Body of pancreas (tissue), 4 donors: ENCODE measurements around the gene TMEM184B. TPM values are rescaled to one million over a fixed set of nuclear protein-coding genes. Genes with fewer than 3 reads are reported as not detected.

Experiments
- ATAC-seq: fragments of 150-250 bp; one replicate; pipeline ENCODE4 v1.9.1; 2016
- DNase-seq, 4 donors: peaks; one replicate each; pipeline ENCODE4 v3.0.0-alpha.2; 2019
- H3K27ac ChIP-seq, 4 donors: fragments of 200-600 bp; sonication (generic); 1 replicate in 3 of 4; 2 replicates in 1 of 4; pipeline versions ENCODE4 v1.5.1 to v1.6.1; 2016 to 2019; ENCODE audit warnings: mild to moderate bottlenecking in 1 of 4, mixed read lengths in 1 of 4, moderate library complexity in 1 of 4
- H3K27me3 ChIP-seq, 2 donors: fragments of 200-600 bp; sonication (generic); one replicate each; pipeline ENCODE4 v1.6.0; 2016; ENCODE audit warnings: mild to moderate bottlenecking in 1 of 2
- H3K36me3 ChIP-seq, 2 donors: fragments of 200-600 bp; sonication (generic); replicated peaks in 1 of 2; 2 replicates each; pipeline ENCODE4 v1.5.1; 2016; ENCODE audit warnings: low read depth in 2 of 2; ENCODE audit not compliant: insufficient read depth in 1 of 2
- H3K4me1 ChIP-seq: fragments of 200-600 bp; sonication (generic); one replicate; pipeline ENCODE4 v1.6.0; 2016
- H3K4me3 ChIP-seq, 2 donors: fragments of 200-600 bp; sonication (generic); 1 replicate in 1 of 2; 2 replicates in 1 of 2; pipeline ENCODE4 v1.5.1; 2016 to 2019
- H3K9me3 ChIP-seq, 3 donors: fragments of 200-600 bp; sonication (generic); 1 replicate in 2 of 3; 2 replicates in 1 of 3; pipeline ENCODE4 v1.5.1; 2016
- POLR2A ChIP-seq, 3 donors: fragments of 450-650 bp; IDR thresholded peaks; one replicate each; pipeline ENCODE4 v1.6.1; 2016; ENCODE audit warnings: antibody characterized with exemption in 3 of 3, mild to moderate bottlenecking in 2 of 3
- WGBS, 2 donors: methylation state at CpG; one replicate each; pipeline ENCODE4 v1.1.5; 2017; 5-methylcytosine and 5-hydroxymethylcytosine counted together
- intact Hi-C: fragments of 100-400 bp; cut with DNase I; formaldehyde crosslinking; loops from one replicate; pipeline ENCODE4 v1.15.1; 2023
- total RNA-seq, 2 donors: library from RNA; depleted of rRNA; stranded (reverse); fragments of >200 nt; gene quantifications; one replicate each; pipeline ENCODE4 v1.1.0, GENCODE V29; 2016
- TF ChIP-seq, protein P1 (sequence below), 7 experiments: fragments of 450-650 bp in 4 of 7; fragments of 200-600 bp in 3 of 7; sonication (generic) in 3 of 7; IDR thresholded peaks; one replicate each; pipeline ENCODE4 v1.5.1; 2016 to 2019; ENCODE audit warnings: antibody characterized with exemption in 7 of 7

TMEM184B gene
- total RNA-seq, 2 donors from 2014 or later = 28.7 to 31.4 TPM

DNA sequence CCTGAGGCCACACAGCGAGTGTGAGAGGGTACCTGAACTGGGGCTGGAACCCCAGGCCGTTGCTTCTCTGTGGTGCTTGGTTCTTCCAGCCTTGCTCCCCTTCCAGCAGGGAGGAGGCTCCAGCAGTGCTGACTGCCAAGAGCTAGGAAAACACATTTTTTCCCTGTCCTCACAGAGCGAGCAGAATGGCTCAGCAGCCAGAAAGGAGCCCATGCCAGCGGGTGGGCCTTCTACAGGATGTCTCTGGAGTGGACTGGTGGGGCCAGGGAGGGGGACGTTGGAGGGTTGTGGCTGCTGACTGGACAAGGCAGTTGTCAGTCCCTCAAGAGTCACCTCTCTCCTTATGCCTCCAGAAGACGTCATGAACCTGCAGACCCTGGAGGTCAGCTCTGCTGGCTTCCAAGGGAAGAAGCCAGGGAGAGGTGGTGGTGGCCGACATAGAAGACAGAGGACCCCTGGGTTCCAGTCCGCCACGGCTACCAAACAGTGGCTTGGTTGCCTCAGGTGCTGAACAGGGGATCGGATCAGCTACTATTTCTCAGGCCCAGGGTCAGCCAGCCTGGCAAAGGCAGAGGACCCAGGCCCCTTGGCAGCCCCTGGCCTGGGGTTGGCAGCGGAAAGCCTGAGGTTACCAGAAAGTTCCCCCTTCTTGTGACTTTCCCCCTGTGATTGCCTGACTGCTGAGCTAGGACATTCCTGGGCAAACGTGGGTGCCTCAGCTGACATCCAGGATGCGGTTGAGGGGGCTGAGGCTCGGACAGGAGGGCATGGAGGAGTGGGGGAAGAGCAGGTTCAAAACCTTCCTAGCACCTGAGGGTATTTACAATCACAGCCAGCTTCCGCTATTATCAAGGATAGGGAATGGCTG lies 67.3 kb downstream of the TMEM184B start:
- 76% methylated on average over 8 to 15 of the region's 15 CpGs for WGBS, 2 donors
- peak in 3 of 4 donors; percentile 46 to 63 (median 57) for DNase-seq
- Histone ChIP-seq H3K9me3 (no peaks in the 10 kb centered on the region), H3K27me3 (no peaks in the 10 kb centered on the region), H3K4me3 (no peak overlapping the region), H3K4me1 (peaks cover 18% of the 10 kb centered on the region), H3K27ac (no peak overlapping the region), H3K36me3 (no peaks in the 10 kb centered on the region)
- ATAC-seq = no peak
- intact Hi-C loops = no loop called here
- TF ChIP-seq, protein P1, sequence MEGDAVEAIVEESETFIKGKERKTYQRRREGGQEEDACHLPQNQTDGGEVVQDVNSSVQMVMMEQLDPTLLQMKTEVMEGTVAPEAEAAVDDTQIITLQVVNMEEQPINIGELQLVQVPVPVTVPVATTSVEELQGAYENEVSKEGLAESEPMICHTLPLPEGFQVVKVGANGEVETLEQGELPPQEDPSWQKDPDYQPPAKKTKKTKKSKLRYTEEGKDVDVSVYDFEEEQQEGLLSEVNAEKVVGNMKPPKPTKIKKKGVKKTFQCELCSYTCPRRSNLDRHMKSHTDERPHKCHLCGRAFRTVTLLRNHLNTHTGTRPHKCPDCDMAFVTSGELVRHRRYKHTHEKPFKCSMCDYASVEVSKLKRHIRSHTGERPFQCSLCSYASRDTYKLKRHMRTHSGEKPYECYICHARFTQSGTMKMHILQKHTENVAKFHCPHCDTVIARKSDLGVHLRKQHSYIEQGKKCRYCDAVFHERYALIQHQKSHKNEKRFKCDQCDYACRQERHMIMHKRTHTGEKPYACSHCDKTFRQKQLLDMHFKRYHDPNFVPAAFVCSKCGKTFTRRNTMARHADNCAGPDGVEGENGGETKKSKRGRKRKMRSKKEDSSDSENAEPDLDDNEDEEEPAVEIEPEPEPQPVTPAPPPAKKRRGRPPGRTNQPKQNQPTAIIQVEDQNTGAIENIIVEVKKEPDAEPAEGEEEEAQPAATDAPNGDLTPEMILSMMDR (IDR thresholded peaks at IDR 0.05) = no peak
- no peak for TF ChIP-seq POLR2A (IDR thresholded peaks at IDR 0.05)

DNA sequence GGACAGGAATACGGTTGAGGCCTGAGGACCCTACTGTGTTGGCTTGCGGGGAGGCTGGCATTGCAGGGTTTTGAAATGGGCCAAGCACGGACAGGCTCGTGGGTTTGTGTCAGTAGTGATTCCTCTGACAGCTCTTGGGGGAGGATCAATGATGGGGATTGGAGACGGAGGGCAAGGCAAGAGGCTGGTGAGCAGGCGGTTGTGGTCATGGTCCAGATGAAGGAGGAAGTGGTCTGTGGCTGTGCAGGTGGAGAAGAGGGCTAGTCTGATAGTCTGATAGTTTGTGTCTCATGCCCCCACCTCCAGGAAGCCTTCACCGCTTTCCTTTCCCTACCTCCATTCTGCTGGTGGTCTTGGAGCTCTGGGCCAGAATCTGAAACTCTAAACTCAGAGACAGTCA lies 68.0 kb downstream of the TMEM184B start:
- H3K36me3 ChIP-seq = no peaks in the 10 kb centered on the region
- 75 to 80% methylated on average over 7 of the region's 7 CpGs for WGBS, 2 donors
- H3K27ac ChIP-seq = peak overlapping the region in 1 of 4 donors; percentile 100
- intact Hi-C loops = no loop called here
- ATAC-seq (no peak), DNase-seq (no peak)
- peaks cover 18% of the 10 kb centered on the region for H3K4me1 ChIP-seq
- no peaks in the 10 kb centered on the region for H3K9me3 ChIP-seq
- H3K27me3 ChIP-seq = no peaks in the 10 kb centered on the region
- no peak for TF ChIP-seq POLR2A (IDR thresholded peaks at IDR 0.05)
- TF ChIP-seq, protein P1 (IDR thresholded peaks at IDR 0.05) = no peak
- no peak overlapping the region for H3K4me3 ChIP-seq

DNA sequence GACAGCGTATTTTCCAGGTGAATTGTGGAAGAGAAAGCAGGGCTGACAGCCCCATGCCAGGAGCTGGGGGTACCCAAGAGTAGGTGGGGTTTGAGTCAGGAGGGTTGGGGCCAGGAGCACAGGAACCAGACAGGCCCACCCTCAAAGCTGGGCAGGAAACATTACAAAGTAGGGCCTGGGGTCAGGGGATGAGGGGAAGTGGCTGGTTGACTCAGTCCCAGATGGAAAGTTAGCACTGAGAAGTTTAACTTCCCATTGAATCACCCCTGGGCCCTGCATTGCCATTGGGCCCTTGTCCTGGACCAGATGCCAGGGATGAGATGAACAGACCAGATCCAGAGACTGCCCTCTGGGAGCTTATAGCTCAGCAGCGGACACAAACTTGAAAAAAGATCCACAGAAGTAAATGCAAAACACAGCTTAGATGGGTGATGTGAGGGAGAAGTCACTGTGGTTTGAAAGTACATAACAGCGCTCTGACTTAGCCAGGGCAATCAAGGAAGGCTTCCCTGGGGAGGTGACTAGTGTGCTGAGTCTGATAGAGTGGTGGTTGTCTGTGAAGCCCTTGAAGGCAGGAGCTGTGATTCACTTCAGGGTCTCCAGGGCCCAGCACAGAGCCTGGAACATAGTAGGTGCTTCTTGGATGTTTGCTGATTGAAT lies 68.8 kb downstream of the TMEM184B start:
- intact Hi-C loops = no loop called here
- ATAC-seq = no peak
- 98 to 100% methylated on average over 3 of the region's 3 CpGs for WGBS, 2 donors
- H3K4me1 ChIP-seq = peaks cover 18% of the 10 kb centered on the region
- H3K27ac ChIP-seq = peak overlapping the region in 3 of 4 donors; percentile 97 to 100 (median 98)
- no peaks in the 10 kb centered on the region for H3K27me3 ChIP-seq
- no peak for TF ChIP-seq POLR2A (IDR thresholded peaks at IDR 0.05)
- TF ChIP-seq, protein P1 (IDR thresholded peaks at IDR 0.05) = no peak
- DNase-seq = no peak
- H3K9me3 ChIP-seq = no peaks in the 10 kb centered on the region
- H3K4me3 ChIP-seq = no peak overlapping the region
- H3K36me3 ChIP-seq = no peaks in the 10 kb centered on the region

DNA sequence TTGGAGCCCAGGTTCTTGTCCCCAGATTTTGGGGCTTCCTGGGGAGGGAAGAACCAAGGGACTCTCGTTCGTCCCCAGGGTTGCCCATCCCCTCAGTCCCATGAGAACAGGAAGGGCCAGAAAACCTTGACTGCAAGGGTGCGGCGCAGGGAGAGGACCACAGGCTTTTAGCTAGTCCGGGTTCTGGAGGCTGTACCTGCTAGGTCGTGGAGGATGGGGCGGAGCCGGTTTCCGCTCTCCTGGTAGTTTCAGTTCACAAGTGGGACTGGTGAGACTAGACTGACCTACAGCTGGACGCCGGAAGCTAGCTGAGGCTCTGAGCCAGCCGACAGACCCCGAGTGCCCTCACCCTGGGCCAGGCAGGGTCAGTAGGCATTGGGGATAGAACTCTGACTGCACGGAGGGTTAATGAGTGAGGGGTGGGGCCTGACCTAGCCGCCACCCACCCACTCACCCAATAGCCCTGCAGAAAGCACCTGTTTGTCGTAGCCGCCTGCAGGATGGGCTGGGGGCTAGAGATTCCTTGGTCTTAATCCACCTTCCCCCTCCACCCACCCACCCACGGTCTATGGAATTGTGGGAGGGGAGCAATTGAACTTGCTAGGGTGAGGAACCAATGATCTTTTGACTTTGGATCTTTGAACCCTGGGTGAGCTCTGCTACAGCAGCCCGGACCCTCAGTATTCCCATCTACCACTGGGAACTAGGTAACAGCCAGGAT lies 69.6 kb downstream of the TMEM184B start:
- intact Hi-C loops = no loop called here
- Histone ChIP-seq H3K27ac (peak overlapping the region; percentile 97 to 100 (median 98)), H3K27me3 (no peaks in the 10 kb centered on the region), H3K4me3 (peak overlapping the region; percentile 36 to 47), H3K9me3 (no peaks in the 10 kb centered on the region), H3K36me3 (no peaks in the 10 kb centered on the region), H3K4me1 (peaks cover 18% of the 10 kb centered on the region)
- peak; percentile 44 to 67 (median 65) for TF ChIP-seq POLR2A (IDR thresholded peaks at IDR 0.05)
- TF ChIP-seq, protein P1 (IDR thresholded peaks at IDR 0.05) = no peak
- peak; percentile 69 to 82 (median 79) for DNase-seq
- WGBS, 2 donors = 1 to 6% methylated on average over 14 to 17 of the region's 19 CpGs
- ATAC-seq = peak; percentile 27
